PC-9 (cell line): Measurements from ENCODE around the gene CHD5. TPM values are rescaled to one million over a fixed set of nuclear protein-coding genes. Genes with fewer than 3 reads are reported as not detected.

Source experiments
- BruUV-seq: library from RNA; stranded (reverse); fragments of 400-500 nt; replicated peaks from 2 replicates; lab custom pipeline; 2021; lab: Mats Ljungman, UMichigan
- CTCF ChIA-PET: fragments of 300-600 bp; sonication (Branson Sonifier 250); formaldehyde crosslinking; loops from one replicate; lab custom pipeline; 2022; ENCODE audit warnings: antibody characterized with exemption; lab: Charles Lee
- POLR2A ChIA-PET: fragments of 300-600 bp; sonication (Branson Sonifier 250); formaldehyde crosslinking; loops from one replicate; lab custom pipeline; 2022; ENCODE audit warnings: antibody characterized with exemption; ENCODE audit not compliant: unreplicated experiment; lab: Charles Lee
- DNase-seq, 2 experiments: peaks; one replicate each; pipeline versions ENCODE4 v3.0.0 to v3.0.0-alpha.2; 2015 to 2022; ENCODE audit warnings: mixed read lengths in 1 of 2
- H2AFZ ChIP-seq: fragments of 200-600 bp; sonication (generic); 2 replicates; pipeline ENCODE4 v1.8.1; 2017; ENCODE audit warnings: antibody characterized with exemption
- H3F3A ChIP-seq: fragments of 200-600 bp; sonication (generic); 2 replicates; pipeline ENCODE4 v1.8.1; 2017; ENCODE audit warnings: antibody characterized with exemption, mild to moderate bottlenecking, low read depth; ENCODE audit not compliant: insufficient read depth
- H3K27ac ChIP-seq: fragments of 200-600 bp; sonication (generic); 2 replicates; pipeline ENCODE4 v1.6.1; 2016; ENCODE audit warnings: mixed run types
- H3K27me3 ChIP-seq: fragments of 200-600 bp; sonication (generic); 2 replicates; pipeline ENCODE4 v1.6.1; 2016; ENCODE audit warnings: low read depth, mixed run types; ENCODE audit not compliant: insufficient read depth
- H3K36me3 ChIP-seq: fragments of 200-600 bp; sonication (generic); 2 replicates; pipeline ENCODE4 v1.6.1; 2016; ENCODE audit warnings: low read depth, mixed run types
- H3K4me1 ChIP-seq: fragments of 200-600 bp; sonication (generic); replicated peaks from 2 replicates; pipeline ENCODE4 v1.6.1; 2016; ENCODE audit warnings: mixed run types; ENCODE audit not compliant: insufficient read depth
- H3K4me2 ChIP-seq: fragments of 200-600 bp; sonication (generic); 2 replicates; pipeline ENCODE4 v1.6.1; 2017; ENCODE audit warnings: mixed run types
- H3K4me3 ChIP-seq: fragments of 200-600 bp; sonication (generic); 2 replicates; pipeline ENCODE4 v1.6.1; 2016; ENCODE audit warnings: mixed run types
- H3K79me2 ChIP-seq: fragments of 200-600 bp; sonication (generic); 2 replicates; pipeline ENCODE4 v1.6.1; 2017; ENCODE audit warnings: low read depth, mixed run types
- H3K9me2 ChIP-seq: fragments of 200-600 bp; sonication (generic); 2 replicates; pipeline ENCODE4 v1.8.1; 2017; ENCODE audit warnings: mild to moderate bottlenecking; ENCODE audit not compliant: insufficient read depth
- H3K9me3 ChIP-seq: fragments of 200-600 bp; sonication (generic); 2 replicates; pipeline ENCODE4 v1.8.1; 2016; ENCODE audit warnings: low read depth; ENCODE audit not compliant: insufficient read depth
- H4K20me1 ChIP-seq: fragments of 200-600 bp; sonication (generic); 2 replicates; pipeline ENCODE4 v1.8.1; 2017; ENCODE audit not compliant: insufficient read depth
- EZH2 ChIP-seq: fragments of 200-600 bp; sonication (generic); IDR thresholded peaks from 2 replicates; pipeline ENCODE4 v1.8.0; 2017; ENCODE audit warnings: antibody characterized with exemption, low read depth
- intact Hi-C: fragments of 100-400 bp; cut with micrococcal nuclease; formaldehyde crosslinking; loops from one replicate; pipeline ENCODE4 v1.10.0; 2022; ENCODE audit not compliant: unreplicated experiment
- total RNA-seq: library from RNA; stranded (reverse); gene quantifications from 2 replicates; pipeline ENCODE4 v1.2.3, GENCODE V29; 2021
- TF ChIP-seq, protein P1 (sequence below): fragments of 200-600 bp; sonication (generic); conservative IDR thresholded peaks from 2 replicates; pipeline ENCODE4 v1.6.1; 2017; ENCODE audit warnings: mixed run types, antibody characterized with exemption, mild to moderate bottlenecking, moderate library complexity

Gene CHD5
- total RNA-seq, 1 experiment from 2014 or later: 0.50 TPM

- ChIA-PET POLR2A (no interaction called here), CTCF (no interaction called here)
- no peak for DNase-seq
- no peak overlapping the region for H3K4me2 ChIP-seq
- no peaks in the 10 kb centered on the region for H3K9me2 ChIP-seq
- H3K79me2 ChIP-seq: no peaks in the 10 kb centered on the region
- H3K27me3 ChIP-seq: 0 out of 2 replicates have a peak, but pooled peaks cover 6% of the 10 kb centered on the region
- H3K4me3 ChIP-seq: no peak overlapping the region
- TF ChIP-seq EZH2: no peak
- TF ChIP-seq, protein P1, sequence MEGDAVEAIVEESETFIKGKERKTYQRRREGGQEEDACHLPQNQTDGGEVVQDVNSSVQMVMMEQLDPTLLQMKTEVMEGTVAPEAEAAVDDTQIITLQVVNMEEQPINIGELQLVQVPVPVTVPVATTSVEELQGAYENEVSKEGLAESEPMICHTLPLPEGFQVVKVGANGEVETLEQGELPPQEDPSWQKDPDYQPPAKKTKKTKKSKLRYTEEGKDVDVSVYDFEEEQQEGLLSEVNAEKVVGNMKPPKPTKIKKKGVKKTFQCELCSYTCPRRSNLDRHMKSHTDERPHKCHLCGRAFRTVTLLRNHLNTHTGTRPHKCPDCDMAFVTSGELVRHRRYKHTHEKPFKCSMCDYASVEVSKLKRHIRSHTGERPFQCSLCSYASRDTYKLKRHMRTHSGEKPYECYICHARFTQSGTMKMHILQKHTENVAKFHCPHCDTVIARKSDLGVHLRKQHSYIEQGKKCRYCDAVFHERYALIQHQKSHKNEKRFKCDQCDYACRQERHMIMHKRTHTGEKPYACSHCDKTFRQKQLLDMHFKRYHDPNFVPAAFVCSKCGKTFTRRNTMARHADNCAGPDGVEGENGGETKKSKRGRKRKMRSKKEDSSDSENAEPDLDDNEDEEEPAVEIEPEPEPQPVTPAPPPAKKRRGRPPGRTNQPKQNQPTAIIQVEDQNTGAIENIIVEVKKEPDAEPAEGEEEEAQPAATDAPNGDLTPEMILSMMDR: no peak
- peaks cover 9% of the 10 kb centered on the region; the same call in 1 of the 2 replicates for H3K4me1 ChIP-seq
- no peaks in the 10 kb centered on the region for H4K20me1 ChIP-seq
- H2AFZ ChIP-seq: no peak overlapping the region
- H3K9me3 ChIP-seq: no peaks in the 10 kb centered on the region
- intact Hi-C loops: no loop called here
- H3K27ac ChIP-seq: no peak overlapping the region
- H3K36me3 ChIP-seq: no peaks in the 10 kb centered on the region
- H3F3A ChIP-seq: 0 out of 2 replicates have a peak, but pooled peaks cover 3% of the 10 kb centered on the region
- no TSS peak for BruUV-seq
Observed at GRCh38 chr1:6112690-6113005, 67.5 kb downstream of the CHD5 start.

DNA sequence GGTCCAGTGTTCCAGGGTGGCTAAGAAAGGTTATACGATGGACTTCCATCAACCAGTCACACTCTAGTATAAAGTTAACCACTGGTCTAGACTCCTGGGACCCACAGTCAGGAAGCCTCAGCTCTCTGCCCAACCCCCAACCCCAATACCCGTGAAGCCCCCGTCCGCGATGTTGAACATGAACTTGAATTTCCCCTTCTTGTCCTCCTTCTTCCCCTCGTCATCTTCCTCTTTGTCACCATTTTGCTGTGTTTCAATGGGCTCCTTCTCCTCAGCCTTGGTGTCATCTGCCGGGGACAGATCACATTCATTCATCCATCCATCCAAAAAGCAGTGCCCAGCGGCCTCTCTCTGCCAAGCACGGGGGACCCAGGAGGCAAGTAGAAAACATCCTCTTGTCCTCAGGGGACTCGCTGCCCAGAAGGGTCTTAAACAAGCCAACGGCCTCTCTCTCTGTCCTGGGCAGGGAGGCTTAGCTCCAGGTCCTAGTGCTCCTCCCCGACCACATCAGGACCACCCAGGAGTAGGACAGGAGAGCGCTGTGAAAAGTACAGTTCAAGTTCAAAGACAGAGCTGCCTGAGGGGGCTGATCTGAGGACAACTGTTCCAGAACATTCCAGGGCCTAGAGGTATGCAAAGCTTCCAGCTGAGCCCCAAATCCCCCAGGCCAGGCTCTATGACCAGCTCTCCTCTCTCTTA lies 68.0 kb downstream of the CHD5 start:
- H3K36me3 ChIP-seq: no peaks in the 10 kb centered on the region
- no peaks in the 10 kb centered on the region for H3K9me2 ChIP-seq
- CTCF ChIA-PET: no interaction called here
- H3F3A ChIP-seq: 0 out of 2 replicates have a peak, but pooled peaks cover 3% of the 10 kb centered on the region
- 0 out of 2 replicates have a peak, but pooled peaks cover 6% of the 10 kb centered on the region for H3K27me3 ChIP-seq
- no peaks in the 10 kb centered on the region for H4K20me1 ChIP-seq
- intact Hi-C loops: no loop called here
- no peak overlapping the region for H2AFZ ChIP-seq
- H3K27ac ChIP-seq: no peak overlapping the region
- POLR2A ChIA-PET: no interaction called here
- H3K9me3 ChIP-seq: no peaks in the 10 kb centered on the region
- no peak overlapping the region for H3K4me2 ChIP-seq
- peaks cover 9% of the 10 kb centered on the region; the same call in 1 of the 2 replicates for H3K4me1 ChIP-seq
- no peaks in the 10 kb centered on the region for H3K79me2 ChIP-seq
- no TSS peak for BruUV-seq
- TF ChIP-seq, protein P1: no peak
- no peak for TF ChIP-seq EZH2
- H3K4me3 ChIP-seq: no peak overlapping the region
- peak in 1 of 2 experiments; percentile 24 for DNase-seq

DNA sequence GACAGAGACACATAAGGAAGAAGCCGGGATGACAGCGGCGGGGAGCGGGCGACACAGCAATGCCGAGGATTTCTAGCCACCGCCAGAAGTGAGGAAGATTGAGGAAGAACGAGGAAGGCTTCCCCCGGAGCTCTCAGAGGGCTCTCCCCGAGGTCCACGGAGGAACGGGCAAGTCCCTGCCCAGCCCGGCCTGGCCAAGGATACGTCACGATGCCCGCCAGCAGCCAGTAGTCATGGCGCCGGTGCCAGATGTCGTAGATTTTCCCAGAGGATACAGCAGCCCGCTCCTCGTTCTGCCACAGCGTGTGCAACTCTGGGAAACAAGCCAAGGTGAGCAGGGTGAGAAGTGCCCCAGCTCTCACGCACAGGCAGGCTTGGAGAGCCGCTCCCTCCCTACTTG lies 68.5 kb downstream of the CHD5 start:
- no peak overlapping the region for H2AFZ ChIP-seq
- peaks cover 7% of the 10 kb centered on the region; the same call in 1 of the 2 replicates for H3K4me1 ChIP-seq
- intact Hi-C loops: no loop called here
- DNase-seq: no peak
- no TSS peak for BruUV-seq
- no peaks in the 10 kb centered on the region for H3K9me3 ChIP-seq
- H3K4me2 ChIP-seq: no peak overlapping the region
- no peaks in the 10 kb centered on the region for H3K9me2 ChIP-seq
- TF ChIP-seq EZH2: no peak
- TF ChIP-seq, protein P1: no peak
- no peaks in the 10 kb centered on the region for H3K36me3 ChIP-seq
- no peak overlapping the region for H3K27ac ChIP-seq
- H3K79me2 ChIP-seq: no peaks in the 10 kb centered on the region
- no peaks in the 10 kb centered on the region for H4K20me1 ChIP-seq
- H3K4me3 ChIP-seq: no peak overlapping the region
- 0 out of 2 replicates have a peak, but pooled peaks cover 6% of the 10 kb centered on the region for H3K27me3 ChIP-seq
- ChIA-PET POLR2A (no interaction called here), CTCF (interaction anchor here (0.7 kb wide), 1 partner anchor 109 kb away, joined by 4 read pairs; no protein-coding TSS in a partner anchor)
- H3F3A ChIP-seq: 0 out of 2 replicates have a peak, but pooled peaks cover 3% of the 10 kb centered on the region
